ENCODE results near the gene CD47. TPM values are rescaled to one million over a fixed set of nuclear protein-coding genes. Genes with fewer than 3 reads are reported as not detected.

The CD47 gene
- total RNA-seq, 1 experiment from 2014 or later = 16.3 TPM

DNA sequence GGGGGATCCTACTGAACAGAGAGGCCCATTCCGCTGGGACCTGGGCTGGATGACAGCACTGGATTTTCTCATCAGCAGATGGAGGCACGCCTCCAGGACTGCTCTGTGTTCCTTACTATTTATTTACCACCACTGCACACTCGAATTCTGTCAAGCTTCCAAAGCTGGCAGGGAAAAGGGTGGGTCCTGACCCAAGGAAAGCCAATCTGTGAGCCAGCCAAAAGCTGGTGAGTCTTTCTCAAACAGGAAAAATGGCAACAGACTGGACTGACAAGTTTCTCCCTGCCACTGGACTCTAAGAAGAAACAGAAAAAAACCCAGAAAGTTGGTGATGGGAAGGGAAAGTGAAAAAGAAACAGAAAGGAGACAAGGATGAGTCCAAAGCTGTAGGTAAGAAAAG lies 37.8 kb downstream of the CD47 start:
- no peaks in the 10 kb centered on the region for H3K27me3 Mint-ChIP-seq (ENCODE audit: low read depth)
- no peaks in the 10 kb centered on the region for H3K9me3 Mint-ChIP-seq
- H3K4me3 Mint-ChIP-seq = no peak overlapping the region
- H3K27ac Mint-ChIP-seq = no peak overlapping the region
- ATAC-seq (no peak), DNase-seq (ENCODE audit: low spot score) (no peak)
- ChIA-PET CTCF (no interaction called here), POLR2A (no interaction called here)
- H3K36me3 Mint-ChIP-seq = no peaks in the 10 kb centered on the region; the same call in 1 of the 2 replicates
- TF ChIP-seq NFE2L1 (CRISPR knock-in tag; IDR thresholded peaks at IDR 0.05) (no peak), CREM (CRISPR knock-in tag; IDR thresholded peaks at IDR 0.05) (no peak), ZNF532 (CRISPR knock-in tag; IDR thresholded peaks at IDR 0.05; ENCODE audit: borderline replicate concordance) (no peak), E2F5 (CRISPR knock-in tag; IDR thresholded peaks at IDR 0.05) (no peak), ZNF281 (CRISPR knock-in tag; IDR thresholded peaks at IDR 0.05) (no peak), ZNF396 (CRISPR knock-in tag; IDR thresholded peaks at IDR 0.05; ENCODE audit: borderline replicate concordance) (no peak), TEAD4 (CRISPR knock-in tag; IDR thresholded peaks at IDR 0.05) (no peak), ZNF671 (CRISPR knock-in tag; IDR thresholded peaks at IDR 0.05) (no peak), HMGA2 (CRISPR knock-in tag; IDR thresholded peaks at IDR 0.05) (no peak), TCF7 (CRISPR knock-in tag; IDR thresholded peaks at IDR 0.05; ENCODE audit: low read depth) (no peak), OVOL2 (CRISPR knock-in tag; IDR thresholded peaks at IDR 0.05; ENCODE audit: borderline replicate concordance) (no peak), AFF4 (CRISPR knock-in tag; IDR thresholded peaks at IDR 0.05; ENCODE audit: borderline replicate concordance) (no peak)
- TF ChIP-seq, protein P1, sequence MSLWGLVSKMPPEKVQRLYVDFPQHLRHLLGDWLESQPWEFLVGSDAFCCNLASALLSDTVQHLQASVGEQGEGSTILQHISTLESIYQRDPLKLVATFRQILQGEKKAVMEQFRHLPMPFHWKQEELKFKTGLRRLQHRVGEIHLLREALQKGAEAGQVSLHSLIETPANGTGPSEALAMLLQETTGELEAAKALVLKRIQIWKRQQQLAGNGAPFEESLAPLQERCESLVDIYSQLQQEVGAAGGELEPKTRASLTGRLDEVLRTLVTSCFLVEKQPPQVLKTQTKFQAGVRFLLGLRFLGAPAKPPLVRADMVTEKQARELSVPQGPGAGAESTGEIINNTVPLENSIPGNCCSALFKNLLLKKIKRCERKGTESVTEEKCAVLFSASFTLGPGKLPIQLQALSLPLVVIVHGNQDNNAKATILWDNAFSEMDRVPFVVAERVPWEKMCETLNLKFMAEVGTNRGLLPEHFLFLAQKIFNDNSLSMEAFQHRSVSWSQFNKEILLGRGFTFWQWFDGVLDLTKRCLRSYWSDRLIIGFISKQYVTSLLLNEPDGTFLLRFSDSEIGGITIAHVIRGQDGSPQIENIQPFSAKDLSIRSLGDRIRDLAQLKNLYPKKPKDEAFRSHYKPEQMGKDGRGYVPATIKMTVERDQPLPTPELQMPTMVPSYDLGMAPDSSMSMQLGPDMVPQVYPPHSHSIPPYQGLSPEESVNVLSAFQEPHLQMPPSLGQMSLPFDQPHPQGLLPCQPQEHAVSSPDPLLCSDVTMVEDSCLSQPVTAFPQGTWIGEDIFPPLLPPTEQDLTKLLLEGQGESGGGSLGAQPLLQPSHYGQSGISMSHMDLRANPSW (CRISPR knock-in tag; conservative IDR thresholded peaks at IDR 0.05; ENCODE audit: low read depth) = no peak
- TF ChIP-seq, protein P2, sequence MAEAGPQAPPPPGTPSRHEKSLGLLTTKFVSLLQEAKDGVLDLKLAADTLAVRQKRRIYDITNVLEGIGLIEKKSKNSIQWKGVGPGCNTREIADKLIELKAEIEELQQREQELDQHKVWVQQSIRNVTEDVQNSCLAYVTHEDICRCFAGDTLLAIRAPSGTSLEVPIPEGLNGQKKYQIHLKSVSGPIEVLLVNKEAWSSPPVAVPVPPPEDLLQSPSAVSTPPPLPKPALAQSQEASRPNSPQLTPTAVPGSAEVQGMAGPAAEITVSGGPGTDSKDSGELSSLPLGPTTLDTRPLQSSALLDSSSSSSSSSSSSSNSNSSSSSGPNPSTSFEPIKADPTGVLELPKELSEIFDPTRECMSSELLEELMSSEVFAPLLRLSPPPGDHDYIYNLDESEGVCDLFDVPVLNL (CRISPR knock-in tag; IDR thresholded peaks at IDR 0.05; ENCODE audit: borderline replicate concordance, low read depth) = no peak
- TF ChIP-seq, protein P3, sequence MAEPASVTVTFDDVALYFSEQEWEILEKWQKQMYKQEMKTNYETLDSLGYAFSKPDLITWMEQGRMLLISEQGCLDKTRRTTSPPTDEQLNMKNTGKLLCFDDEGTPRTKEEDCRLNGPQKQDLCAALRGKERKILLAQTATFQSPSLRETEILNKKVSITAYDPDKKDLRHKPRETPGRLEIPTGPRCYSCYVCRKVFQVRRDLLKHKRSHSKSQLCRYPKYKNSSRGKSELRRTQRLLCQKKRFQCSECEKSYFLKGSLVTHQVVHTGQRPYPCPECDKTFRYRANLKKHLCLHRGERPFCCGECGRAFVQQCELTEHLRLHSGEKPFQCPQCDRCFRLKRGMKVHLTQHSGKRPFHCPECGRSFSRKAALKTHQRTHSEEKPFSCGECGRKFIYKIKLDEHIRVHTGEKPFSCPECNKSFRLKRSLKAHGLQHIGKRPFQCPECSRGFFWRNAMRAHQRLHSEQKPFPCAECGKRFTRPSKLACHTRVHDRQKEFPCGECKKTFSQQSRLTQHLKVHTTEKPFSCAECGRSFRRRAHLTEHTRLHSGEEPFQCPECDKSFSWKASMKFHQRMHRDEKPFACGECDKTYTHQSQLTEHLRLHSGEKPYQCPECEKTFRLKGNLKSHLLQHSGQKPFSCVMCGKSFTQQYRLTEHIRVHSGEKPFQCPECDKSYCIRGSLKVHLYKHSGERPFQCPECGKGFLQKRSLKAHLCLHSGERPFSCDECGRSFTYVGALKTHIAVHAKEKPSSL (CRISPR knock-in tag; conservative IDR thresholded peaks at IDR 0.05) = no peak
- H3K4me1 Mint-ChIP-seq = no peaks in the 10 kb centered on the region
